G401 (cell line): ENCODE data around the gene NCOA6. TPM values are rescaled to one million over a fixed set of nuclear protein-coding genes. Genes with fewer than 3 reads are reported as not detected.
"Not testable (repeated sequence)": the region's sequence is repeated elsewhere in the genome, so short reads cannot be mapped to it uniquely, and the experiment has no call there.

Experiments
- DNase-seq: peaks from one replicate; pipeline ENCODE4 v3.0.0-alpha.2; 2015; ENCODE audit warnings: low spot score
- in situ Hi-C: cut with HindIII; loops from 2 replicates; pipeline ENCODE4 v1.10.0; 2016; ENCODE audit warnings: low sequenced_read_pairs, mixed read lengths
- total RNA-seq: library from RNA; depleted of rRNA; stranded (reverse); fragments of >200 nt; shearing (Covaris generic); gene quantifications from 2 replicates; pipeline ENCODE4 v1.2.3, GENCODE V29; 2014

The NCOA6 gene
- total RNA-seq, 1 experiment from 2014 or later = 5.8 TPM

GRCh38 chr20:34834459-34834893, 9.0 kb upstream of the NCOA6 start:
- in situ Hi-C loops = no loop called here

DNA sequence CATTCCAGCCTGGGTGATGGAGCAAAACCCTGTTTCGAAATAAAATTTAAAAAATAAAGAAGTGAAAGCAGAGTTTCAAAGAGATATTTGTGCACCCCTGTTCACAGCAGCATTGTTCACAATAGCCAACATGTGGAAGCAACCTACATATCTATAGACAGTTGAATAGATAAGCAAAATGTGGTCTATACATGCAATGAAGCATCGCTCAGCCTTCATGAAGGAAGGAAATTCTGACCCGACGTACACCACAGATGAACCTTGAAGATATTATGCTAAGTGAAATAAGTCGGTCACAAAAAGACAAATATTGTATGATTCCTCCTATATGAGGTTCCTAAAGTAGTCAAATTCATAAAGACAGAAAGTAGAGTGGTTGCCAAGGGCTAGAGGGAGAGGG, 6.5 kb upstream of the NCOA6 start:
- in situ Hi-C loops = no loop called here
- DNase-seq = no peak

More at GRCh38 chr20:34834459-34834893, 9.0 kb upstream of the NCOA6 start:
- DNase-seq = peak; percentile 70

- in situ Hi-C loops = no loop called here
- no peak for DNase-seq
Measured at GRCh38 chr20:34829191-34829590, 3.7 kb upstream of the NCOA6 start.

DNA sequence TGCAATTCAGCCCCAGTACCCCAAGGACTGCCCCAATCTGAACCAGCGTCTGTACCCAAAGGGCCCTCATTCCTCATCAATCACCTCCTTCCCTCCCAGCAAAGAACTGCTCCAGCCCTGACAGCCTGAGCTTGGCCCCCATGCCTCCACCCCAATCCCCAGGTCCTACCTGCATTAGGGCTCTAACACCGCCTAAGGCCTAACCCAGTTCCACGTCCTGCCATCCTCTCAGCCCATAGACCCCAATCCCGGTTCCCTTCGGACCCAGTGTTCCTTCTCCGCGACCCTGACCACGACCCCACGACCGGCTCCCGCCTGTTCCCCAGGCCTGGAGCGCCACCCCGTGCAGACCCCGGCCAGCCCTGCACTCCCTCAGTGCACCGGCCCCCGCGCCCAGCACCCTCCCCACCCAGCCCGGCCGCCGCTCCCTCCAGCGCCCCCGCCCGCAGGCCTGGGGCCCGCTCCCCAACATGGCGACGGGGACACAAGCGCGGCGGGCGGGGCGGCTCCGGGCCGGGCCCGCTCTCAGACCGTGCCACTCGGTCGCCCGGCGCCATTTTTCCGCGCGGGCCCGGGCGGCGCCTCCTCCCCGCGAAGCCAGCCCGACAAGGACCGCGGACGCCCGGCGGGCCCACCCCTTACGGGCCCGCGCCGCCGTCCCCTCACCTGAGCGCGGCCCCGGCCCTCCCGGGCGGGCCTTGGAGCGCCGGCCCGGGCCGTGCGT, 483 bp downstream of the NCOA6 start:
- DNase-seq = peak; percentile 61
- in situ Hi-C loops = no loop called here

- in situ Hi-C loops = no loop called here
- DNase-seq = peak; percentile 81
Measured at GRCh38 chr20:34824452-34824805, 1.0 kb downstream of the NCOA6 start.

- in situ Hi-C loops = no loop called here
- no peak for DNase-seq
Measured at GRCh38 chr20:34824026-34824425, 1.4 kb downstream of the NCOA6 start.

DNA sequence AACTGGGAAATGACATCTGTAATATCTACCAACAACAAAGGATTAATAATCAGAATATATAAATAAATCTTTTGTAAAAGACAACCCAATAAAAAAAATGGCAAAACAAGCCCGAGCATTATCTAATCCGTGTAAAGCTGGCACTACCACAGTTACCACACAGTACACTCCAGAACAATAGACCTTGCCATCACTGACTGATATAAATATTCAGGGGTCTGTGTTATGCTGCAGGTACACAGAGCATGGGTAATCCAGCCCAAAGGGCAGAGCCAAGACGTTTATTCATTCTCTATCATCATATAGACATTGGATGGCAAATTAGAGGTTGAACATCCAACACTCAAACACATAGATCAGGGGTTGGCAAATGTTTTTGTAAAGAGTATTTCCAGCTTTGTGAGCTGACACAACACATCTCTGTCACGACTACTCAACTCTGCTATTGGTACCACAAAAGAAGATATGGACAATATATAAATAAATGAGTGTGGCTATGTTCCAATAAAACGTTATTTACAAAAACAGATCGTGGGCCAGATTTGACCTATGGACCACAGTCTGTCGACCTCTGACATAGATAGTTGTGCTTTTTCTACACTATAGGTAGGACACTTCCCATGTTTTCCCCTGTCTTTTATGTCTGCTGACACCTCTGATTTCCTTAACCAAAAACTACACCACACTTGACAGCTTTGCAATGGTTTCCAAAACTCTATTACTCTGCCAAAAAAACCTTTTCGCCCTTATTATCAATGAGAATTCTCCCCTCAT, 4.5 kb downstream of the NCOA6 start:
- in situ Hi-C loops = no loop called here
- DNase-seq = no peak

DNA sequence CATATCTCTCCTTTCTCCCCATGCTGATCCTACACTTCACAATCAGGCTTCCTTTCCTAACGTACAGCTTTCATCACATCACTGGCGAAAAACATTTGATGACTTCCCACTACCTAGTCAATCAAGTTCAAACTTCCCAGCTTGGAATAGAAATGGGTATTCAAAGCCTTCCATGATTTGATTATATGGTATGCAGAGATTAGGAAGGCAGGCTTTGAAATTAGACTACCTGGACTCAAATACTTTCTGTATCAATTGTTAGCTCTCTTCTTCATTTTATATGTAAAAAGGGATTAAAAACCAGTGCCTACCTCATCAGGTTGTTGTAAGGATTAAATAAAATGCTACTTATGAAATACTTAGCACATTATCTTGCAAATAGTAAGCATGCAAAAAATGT, 7.7 kb downstream of the NCOA6 start:
- in situ Hi-C loops = no loop called here
- DNase-seq = no peak

- in situ Hi-C loops = no loop called here
Measured at GRCh38 chr20:34817072-34817471, 8.4 kb downstream of the NCOA6 start.

GRCh38 chr20:34815636-34816035, 9.8 kb downstream of the NCOA6 start:
- no peak for DNase-seq
- in situ Hi-C loops = no loop called here

More at GRCh38 chr20:34817072-34817471, 8.4 kb downstream of the NCOA6 start:
- no peak for DNase-seq

- no peak for DNase-seq
- in situ Hi-C loops = no loop called here
Measured at GRCh38 chr20:34808583-34808982, 16.9 kb downstream of the NCOA6 start.

GRCh38 chr20:34807944-34808465, 17.4 kb downstream of the NCOA6 start:
- peak; percentile 38 for DNase-seq

GRCh38 chr20:34806255-34806654, 19.2 kb downstream of the NCOA6 start:
- in situ Hi-C loops = no loop called here
- DNase-seq = no peak

More at GRCh38 chr20:34807944-34808465, 17.4 kb downstream of the NCOA6 start:
- in situ Hi-C loops = not testable (repeated sequence)

GRCh38 chr20:34798871-34799270, 26.6 kb downstream of the NCOA6 start:
- in situ Hi-C loops = no loop called here

GRCh38 chr20:34798328-34798727, 27.1 kb downstream of the NCOA6 start:
- no peak for DNase-seq
- in situ Hi-C loops = no loop called here

More at GRCh38 chr20:34798871-34799270, 26.6 kb downstream of the NCOA6 start:
- no peak for DNase-seq

DNA sequence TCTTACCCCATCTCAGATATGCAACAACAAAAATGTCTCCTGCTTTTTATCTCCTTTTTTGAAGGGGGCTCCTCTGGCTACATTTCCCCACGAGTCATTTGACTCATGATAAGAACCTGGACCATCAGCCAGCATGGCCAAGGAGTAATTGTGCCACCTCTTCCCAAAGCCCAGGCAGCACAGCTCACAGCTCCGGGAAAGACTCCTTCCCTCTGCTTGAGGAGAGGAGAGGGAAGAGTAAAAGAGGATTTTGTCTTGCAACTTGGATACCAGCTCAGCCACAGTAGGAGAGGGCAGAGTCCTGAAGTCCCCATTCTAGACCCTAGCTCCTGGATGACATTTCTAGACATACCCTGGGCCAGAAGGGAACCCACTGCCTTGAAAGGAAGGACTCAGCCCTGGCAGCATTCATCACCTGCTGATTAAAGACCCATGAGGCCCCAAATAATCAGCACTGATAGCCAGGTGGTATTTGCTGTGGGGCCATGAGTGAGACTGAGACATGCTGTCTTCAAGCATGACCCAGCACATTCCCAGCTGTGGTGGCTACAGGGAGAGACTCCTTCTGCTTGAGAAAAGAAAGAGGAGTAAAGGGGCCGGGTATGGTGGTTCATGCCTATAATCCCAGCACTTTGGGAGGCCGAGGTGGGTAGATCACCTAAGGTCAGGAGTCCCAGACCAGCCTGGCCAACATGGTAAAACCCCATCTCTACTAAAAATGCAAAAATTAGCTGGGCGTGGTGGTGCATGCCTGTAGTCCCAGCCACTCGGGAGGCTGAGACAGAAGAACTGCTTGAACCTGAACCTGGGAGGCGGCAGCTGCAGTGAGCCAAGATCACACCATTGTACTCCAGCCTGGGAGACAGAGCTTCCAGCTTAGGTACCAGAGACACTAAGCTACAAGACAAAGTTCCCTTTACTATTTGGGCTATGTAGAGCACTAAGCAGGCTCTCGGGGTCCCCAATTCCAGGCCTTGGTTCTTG, 28.1 kb downstream of the NCOA6 start:
- DNase-seq = no peak
- in situ Hi-C loops = no loop called here

DNA sequence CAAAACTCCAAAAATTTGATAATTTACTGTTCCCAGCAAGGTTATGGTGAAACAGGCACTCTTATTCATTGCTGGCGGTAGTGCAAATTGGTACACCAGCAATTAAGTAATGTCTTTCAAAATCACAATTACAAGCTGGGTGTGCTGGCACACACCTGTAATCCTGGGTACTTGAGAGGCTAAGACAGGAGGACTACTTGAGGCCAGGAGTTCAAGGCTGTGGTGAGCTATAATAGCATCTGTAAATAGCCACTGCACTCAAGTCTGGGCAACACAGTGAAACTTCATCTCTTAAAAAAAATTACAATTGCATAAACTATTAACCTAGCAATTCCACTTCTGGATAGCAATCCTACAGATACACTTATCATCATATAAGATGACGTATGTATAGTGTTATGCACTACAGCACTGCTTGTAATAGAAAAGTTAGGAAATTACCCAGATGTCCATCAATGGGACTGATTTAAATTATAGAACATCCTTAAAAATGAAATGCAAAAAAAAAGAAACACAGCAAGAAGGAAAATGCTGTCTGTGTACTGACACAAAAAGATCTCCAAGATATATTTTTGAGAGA, 31.4 kb downstream of the NCOA6 start:
- in situ Hi-C loops = no loop called here
- DNase-seq = no peak

GRCh38 chr20:34792687-34793363, 32.6 kb downstream of the NCOA6 start:
- in situ Hi-C loops = no loop called here
- DNase-seq = no peak
